NCI-H187 treated with DMSO at 0.1 percent for 48 hours (cell line): ENCODE data around the gene SBF2.

Experiments used
- DNase-seq: peaks from one replicate; lab custom pipeline; 2025; lab: John Stamatoyannopoulos, UW

SBF2 gene

GRCh38 chr11:10317776-10318526, 23.9 kb upstream of the SBF2 start:
- DNase-seq: no peak

DNA sequence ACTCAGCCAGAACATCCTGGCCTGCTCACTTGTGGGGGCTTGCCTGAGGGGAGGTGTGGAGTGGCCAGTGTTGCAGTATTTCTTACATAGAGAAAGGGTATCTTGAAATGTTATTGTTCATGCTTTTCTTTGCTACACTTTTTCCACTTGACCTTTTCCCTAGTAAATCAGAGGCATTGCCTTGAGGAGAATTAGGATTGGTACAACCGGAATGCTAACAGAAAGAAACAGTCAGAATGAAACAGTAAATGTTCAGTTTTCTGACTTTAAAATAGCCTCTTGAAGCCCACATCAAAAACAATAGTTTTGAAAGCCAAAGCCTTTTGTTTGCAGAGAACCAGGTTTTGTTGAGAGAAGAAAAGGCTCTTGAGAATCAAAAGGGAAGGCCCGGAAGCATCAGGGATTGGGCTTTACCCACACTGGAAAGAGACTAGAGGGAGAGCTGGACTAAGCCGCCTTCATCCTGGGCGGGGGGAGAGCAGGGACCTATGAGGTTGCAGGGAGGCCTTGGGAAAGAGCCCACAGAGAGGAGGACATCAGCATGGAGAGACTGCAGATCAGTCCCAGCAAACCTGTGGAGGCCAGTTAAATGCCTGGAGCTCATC, 23.2 kb upstream of the SBF2 start:
- no peak for DNase-seq

- no peak for DNase-seq
Measured at GRCh38 chr11:10315083-10315482, 21.1 kb upstream of the SBF2 start.

GRCh38 chr11:10314199-10315072, 20.4 kb upstream of the SBF2 start:
- DNase-seq: no peak

GRCh38 chr11:10311802-10312201, 17.8 kb upstream of the SBF2 start:
- no peak for DNase-seq

DNA sequence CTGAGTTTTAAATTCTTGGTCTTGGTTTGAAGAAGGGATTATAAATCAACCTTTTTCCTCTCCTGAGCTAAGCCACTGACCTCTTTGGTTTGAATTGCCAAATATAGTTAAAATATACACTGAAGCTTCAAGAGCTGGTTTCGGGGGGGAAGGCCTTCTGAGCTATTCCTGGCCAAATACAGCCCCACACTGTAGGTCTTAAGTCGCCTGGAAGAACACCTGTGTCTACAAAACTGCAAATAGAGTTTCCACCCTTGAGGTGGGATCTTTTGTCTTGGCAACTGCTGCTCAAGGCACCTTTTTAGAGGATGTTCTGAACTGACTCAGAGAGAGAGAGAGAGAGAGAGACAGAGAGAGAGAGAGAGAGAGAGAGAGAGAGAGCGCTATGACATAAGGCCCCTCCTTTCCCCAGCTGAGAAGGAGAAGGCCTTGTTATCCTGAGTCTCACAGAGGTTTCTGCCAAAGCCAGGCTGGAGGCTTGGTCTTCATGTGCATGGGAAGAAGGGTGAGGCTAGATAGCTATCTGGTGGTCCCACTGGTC, 16.4 kb upstream of the SBF2 start:
- no peak for DNase-seq

DNA sequence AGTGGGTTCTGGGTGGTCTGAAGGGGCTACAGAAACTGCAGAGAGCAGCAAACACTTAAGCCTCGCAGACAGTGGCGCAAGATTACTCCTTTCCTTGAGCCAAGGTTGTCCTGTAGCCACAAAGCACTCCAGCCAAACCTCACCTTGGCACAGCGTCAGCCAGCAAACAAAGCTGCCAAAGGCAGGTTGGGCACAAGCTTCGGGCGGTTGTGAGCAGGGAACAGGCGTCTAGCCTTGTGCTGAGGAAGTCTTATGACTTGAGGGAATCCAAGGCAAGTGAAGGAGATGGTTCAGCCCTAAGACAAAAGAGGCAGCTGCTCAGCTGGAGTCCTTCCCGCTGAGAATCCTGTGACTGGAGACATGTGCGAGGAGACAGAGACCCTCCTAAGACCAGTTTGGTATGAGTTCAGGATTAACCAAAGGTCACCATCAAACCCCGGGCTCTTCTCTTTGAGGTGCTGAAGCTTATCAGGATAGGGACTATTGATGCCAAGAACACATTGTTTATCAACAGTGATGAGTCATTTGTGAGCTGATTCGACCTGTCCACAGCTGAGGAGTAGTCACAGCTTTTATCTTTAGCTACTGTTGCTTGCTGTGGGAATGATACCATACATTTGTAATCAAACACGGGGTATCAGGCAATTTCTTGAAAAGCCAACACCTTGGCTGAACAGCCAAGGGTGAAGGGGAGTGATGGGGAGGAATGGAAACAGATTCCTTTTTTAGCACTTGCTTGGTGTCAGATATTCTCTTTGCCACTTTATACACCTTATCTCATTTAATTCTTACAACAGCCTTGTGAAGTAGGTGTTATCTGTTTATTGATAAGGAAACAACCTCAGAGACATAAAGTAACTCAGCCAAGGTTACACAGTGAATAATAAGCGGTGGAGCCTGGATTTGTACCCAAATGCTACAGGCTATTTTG, 15.4 kb upstream of the SBF2 start:
- no peak for DNase-seq

DNA sequence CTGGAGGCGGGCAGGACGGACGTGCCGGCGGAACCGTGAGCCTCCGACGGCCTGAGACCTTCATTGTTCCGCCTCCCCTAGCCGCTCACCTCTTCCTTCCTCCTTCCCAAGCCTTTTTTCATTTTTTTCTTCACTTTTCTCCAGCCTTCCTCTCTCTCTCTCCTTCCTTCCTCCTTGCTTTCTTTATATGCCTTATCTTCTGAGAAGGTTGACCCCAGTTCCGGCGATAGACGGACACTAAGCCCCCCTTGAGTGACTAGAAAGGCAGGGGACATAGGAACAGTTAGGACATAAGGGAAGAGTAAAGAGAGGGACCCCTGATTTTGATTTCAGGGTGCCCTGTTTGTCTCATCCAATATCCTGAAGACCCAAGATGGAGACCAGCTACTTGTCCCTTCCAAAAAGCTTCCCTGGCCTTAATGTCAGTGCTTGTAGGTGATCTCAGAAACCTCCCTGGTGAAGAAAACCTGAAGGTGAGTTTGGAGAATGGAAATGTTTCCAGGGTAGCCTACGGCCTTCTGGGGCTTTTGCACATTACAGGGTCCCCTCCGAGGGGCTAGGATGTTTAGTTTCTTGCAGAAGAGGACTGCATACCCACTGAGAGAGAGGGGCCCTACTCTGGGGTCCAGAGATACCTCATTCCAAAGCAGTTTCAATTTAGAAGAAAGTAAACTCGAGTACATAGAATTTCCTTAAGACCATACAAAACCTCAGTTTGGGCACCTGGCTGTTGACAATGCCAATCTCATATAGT, 14.4 kb upstream of the SBF2 start:
- DNase-seq: no peak

DNA sequence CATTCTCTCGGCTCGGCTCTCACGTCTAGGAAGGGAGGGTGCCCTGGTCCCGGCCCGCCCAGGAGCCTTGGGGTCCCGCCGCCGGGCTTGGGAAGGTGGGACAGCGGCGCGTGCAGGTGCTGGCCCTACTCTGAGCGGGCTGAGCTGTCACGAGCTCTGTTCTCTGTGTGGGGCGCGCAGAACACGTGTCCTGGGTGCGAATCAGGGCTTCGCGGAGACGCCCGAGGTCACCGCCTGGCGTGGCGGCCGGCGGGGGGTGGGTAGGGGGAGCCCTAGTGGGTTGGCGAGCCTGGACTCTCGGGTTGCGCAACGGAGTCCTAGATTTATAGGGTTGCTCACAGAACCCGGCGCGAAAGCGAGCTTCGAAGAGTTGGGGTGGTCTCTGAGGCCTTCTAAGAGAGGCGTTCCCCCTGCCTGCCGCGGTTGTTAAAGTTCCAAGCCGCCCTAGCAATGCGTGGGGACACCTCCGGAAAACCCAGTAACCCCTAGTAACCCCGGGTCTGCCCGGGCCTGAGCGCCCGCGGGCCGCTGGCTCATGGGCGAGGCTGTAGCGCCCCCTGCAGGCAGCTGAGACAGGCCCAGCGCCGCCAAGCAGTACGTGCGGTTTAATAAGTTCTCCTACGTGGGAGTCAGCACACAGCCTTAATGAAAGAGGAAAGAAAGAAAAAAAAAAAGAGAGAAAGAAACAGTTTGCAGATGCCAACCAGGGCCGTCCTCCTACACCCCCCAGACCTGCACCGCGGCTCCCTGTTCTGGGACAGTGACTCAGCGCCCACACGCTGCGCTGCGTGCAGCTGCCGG, 13.6 kb upstream of the SBF2 start:
- no peak for DNase-seq

DNA sequence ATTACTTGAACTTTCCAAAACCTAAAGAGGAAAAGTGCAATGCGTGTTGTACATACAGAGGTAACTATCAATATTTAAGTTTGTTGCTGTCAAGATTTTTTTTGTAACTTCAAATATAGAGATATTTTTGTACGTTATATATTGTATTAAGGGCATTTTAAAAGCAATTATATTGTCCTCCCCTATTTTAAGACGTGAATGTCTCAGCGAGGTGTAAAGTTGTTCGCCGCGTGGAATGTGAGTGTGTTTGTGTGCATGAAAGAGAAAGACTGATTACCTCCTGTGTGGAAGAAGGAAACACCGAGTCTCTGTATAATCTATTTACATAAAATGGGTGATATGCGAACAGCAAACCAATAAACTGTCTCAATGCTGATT, 13.0 kb upstream of the SBF2 start:
- DNase-seq: no peak

GRCh38 chr11:10305964-10306918, 12.2 kb upstream of the SBF2 start:
- DNase-seq: no peak

- no peak for DNase-seq
Measured at GRCh38 chr11:10305262-10305963, 11.4 kb upstream of the SBF2 start.

- no peak for DNase-seq
Measured at GRCh38 chr11:10304495-10305261, 10.7 kb upstream of the SBF2 start, which contains the start of gene ADM. TSS of gene ADM (plus strand) at chr11:10305073. CDS start at chr11:10305701, 628 bp downstream.

- DNase-seq: no peak
Measured at GRCh38 chr11:10303558-10304363, 9.7 kb upstream of the SBF2 start.

GRCh38 chr11:10302744-10303557, 8.9 kb upstream of the SBF2 start:
- no peak for DNase-seq

DNA sequence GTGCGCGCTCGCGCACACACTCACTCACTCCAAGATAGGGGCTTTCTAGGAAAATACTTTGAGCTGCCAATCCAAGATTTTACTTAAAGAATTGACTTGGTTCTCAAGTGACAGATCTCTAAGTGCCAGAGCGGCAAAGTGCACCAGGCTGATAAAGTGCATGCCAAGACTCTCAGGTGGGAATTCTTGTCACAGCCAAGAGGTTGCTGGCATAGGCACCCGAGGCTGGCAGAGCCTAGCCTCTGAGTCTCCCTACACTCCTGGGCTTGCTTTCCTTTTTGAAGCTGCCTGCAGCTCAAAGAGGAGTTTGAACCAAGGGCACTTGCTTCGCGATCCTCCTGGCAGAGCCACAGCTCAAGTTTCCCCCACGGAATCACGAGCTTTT, 8.3 kb upstream of the SBF2 start:
- DNase-seq: no peak
